Osteoblast (primary cell): ENCODE data around the gene KCNA1. TPM values are rescaled to one million over a fixed set of nuclear protein-coding genes. Genes with fewer than 3 reads are reported as not detected.

ENCODE experiments used
- DNase-seq: peaks from one replicate; pipeline ENCODE4 v3.0.0; 2011; ENCODE audit warnings: low spot score, mixed read lengths; ENCODE audit not compliant: insufficient read length; ENCODE audit errors: missing footprints
- H2AFZ ChIP-seq: 2 replicates; pipeline ENCODE4 v1.6.0; 2011; ENCODE audit warnings: mild to moderate bottlenecking, low read length
- H3K27ac ChIP-seq: 2 replicates; pipeline ENCODE4 v1.5.1; 2011; ENCODE audit warnings: mild to moderate bottlenecking, low read depth, low read length, moderate library complexity
- H3K27me3 ChIP-seq: 2 replicates; pipeline ENCODE4 v1.6.0; 2012; ENCODE audit warnings: mild to moderate bottlenecking, control low read depth, inconsistent platforms, low read length, moderate library complexity; ENCODE audit not compliant: insufficient read depth
- H3K36me3 ChIP-seq: 2 replicates; pipeline ENCODE4 v1.5.1; 2011; ENCODE audit warnings: mild to moderate bottlenecking, low read length, control low read depth, moderate library complexity; ENCODE audit not compliant: insufficient read depth
- H3K4me1 ChIP-seq: 2 replicates; pipeline ENCODE4 v1.5.1; 2011; ENCODE audit warnings: mild to moderate bottlenecking, low read length, control low read depth, moderate library complexity; ENCODE audit not compliant: insufficient read depth
- H3K4me2 ChIP-seq: 2 replicates; pipeline ENCODE4 v1.6.0; 2011; ENCODE audit warnings: mild to moderate bottlenecking, low read length; ENCODE audit not compliant: insufficient read depth
- H3K4me3 ChIP-seq: fragments of 200-600 bp; sonication (generic); 3 replicates; pipeline ENCODE4 v1.5.1; 2012; ENCODE audit warnings: mild to moderate bottlenecking, low read length, inconsistent platforms; ENCODE audit not compliant: insufficient read depth
- H3K79me2 ChIP-seq: 2 replicates; pipeline ENCODE4 v1.6.0; 2012; ENCODE audit warnings: mild to moderate bottlenecking, low read length, control low read depth, inconsistent platforms; ENCODE audit not compliant: insufficient read depth
- H3K9me3 ChIP-seq: 2 replicates; pipeline ENCODE4 v1.5.1; 2011; ENCODE audit warnings: low read depth, low read length, control low read depth
- H4K20me1 ChIP-seq: 2 replicates; pipeline ENCODE4 v1.6.0; 2012; ENCODE audit warnings: mild to moderate bottlenecking, low read length, control low read depth; ENCODE audit not compliant: insufficient read depth
- total RNA-seq: library from RNA; depleted of rRNA; stranded (reverse); fragments of >200 nt; gene quantifications from 2 replicates; pipeline ENCODE4 v1.2.3, GENCODE V29; 2012
- TF ChIP-seq, protein P1 (sequence below): IDR thresholded peaks from 2 replicates; pipeline ENCODE4 v1.5.1; 2011; ENCODE audit warnings: mild to moderate bottlenecking, low read depth, low read length, moderate library complexity; ENCODE audit errors: extremely low read depth

The KCNA1 gene
- total RNA-seq, 1 donor, result under 0.01 TPM

DNA sequence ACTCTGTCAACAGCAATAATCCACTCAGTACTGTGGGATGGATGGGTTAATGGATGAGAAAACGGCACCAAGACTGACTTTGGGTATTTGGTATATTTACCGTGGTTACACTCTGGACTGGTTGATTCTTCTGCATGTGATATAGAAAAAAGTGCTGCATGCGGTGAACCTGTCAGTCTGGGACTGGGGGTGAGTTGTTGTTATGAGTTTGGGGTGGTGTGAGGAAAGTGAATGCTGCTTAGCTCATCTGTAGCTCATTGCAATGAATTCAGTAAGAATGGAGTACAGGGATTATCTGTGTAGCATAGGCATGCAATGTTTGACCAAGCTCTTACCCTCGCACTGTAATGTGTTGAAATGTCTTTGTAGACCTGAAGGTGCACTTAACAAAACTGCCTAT is 6.0 kb downstream of the KCNA1 start:
- Histone ChIP-seq H3K27ac (no peak overlapping the region), H3K79me2 (no peaks in the 10 kb centered on the region), H3K4me1 (no peaks in the 10 kb centered on the region), H4K20me1 (no peaks in the 10 kb centered on the region), H3K4me3 (no peak overlapping the region), H3K9me3 (no peaks in the 10 kb centered on the region), H3K27me3 (peaks cover 13% of the 10 kb centered on the region), H2AFZ (no peak overlapping the region), H3K4me2 (no peak overlapping the region), H3K36me3 (no peaks in the 10 kb centered on the region)
- DNase-seq, result peak; percentile 54
- TF ChIP-seq, protein P1, sequence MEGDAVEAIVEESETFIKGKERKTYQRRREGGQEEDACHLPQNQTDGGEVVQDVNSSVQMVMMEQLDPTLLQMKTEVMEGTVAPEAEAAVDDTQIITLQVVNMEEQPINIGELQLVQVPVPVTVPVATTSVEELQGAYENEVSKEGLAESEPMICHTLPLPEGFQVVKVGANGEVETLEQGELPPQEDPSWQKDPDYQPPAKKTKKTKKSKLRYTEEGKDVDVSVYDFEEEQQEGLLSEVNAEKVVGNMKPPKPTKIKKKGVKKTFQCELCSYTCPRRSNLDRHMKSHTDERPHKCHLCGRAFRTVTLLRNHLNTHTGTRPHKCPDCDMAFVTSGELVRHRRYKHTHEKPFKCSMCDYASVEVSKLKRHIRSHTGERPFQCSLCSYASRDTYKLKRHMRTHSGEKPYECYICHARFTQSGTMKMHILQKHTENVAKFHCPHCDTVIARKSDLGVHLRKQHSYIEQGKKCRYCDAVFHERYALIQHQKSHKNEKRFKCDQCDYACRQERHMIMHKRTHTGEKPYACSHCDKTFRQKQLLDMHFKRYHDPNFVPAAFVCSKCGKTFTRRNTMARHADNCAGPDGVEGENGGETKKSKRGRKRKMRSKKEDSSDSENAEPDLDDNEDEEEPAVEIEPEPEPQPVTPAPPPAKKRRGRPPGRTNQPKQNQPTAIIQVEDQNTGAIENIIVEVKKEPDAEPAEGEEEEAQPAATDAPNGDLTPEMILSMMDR, result no peak

DNA sequence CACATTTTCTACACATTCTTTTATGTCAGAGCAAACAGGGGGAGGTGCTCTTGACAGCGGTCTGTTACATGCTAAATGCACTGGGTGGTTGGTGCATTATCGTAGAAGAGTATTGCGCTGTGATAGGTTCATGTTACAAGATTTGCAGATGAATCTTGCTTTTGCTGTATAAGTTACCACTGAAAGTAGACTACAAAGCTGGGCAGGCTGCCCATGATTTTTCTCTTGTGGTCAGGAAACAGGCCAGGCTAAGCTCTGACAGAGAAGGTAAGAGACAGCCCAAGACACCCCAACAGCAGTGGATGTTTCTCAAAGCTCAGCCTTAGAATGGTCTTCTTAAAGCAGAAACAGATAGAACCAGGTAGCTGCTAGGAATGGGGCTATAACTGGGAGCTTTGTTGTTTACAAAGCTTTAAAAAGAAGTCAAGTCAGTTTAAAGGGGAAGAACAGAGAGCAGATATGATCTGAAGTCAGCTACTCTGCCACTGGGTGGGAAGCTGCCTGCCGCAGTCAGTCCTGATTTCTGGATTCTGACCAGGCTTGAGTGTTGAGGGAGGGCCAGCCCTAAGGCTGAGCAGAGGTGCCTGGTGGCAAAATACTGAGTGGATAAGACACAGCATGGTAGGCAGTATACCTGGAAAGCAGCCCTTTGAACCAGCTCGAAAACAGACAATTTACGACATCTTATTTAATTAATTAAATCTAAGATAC is 9.4 kb downstream of the KCNA1 start:
- TF ChIP-seq, protein P1, result no peak
- no peaks in the 10 kb centered on the region for H3K36me3 ChIP-seq
- no peaks in the 10 kb centered on the region for H3K9me3 ChIP-seq
- H3K4me1 ChIP-seq, result no peaks in the 10 kb centered on the region
- H3K79me2 ChIP-seq, result no peaks in the 10 kb centered on the region
- no peak overlapping the region for H3K4me3 ChIP-seq
- H4K20me1 ChIP-seq, result no peaks in the 10 kb centered on the region
- DNase-seq, result no peak
- no peak overlapping the region for H3K27ac ChIP-seq
- H3K4me2 ChIP-seq, result no peak overlapping the region
- H2AFZ ChIP-seq, result no peak overlapping the region
- no peaks in the 10 kb centered on the region for H3K27me3 ChIP-seq

DNA sequence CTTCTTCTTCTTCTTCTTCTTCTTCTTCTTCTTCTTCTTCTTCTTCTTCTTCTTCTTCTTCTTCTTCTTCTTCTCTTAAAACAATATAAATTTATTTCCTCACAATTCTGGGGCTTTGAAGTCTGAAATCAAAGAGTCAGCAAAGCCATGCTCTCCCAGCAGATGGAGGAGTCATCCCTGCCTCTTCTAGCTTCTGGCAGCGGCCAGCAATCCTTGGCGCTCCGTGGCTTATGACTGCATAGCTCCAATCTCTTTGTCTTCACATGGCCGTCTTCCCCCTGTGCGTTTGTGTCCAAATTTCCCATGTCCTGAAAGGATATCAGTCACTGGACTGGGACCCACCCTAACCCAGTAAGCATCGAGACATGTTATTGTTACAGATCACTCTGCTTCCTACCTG is 22.9 kb downstream of the KCNA1 start:
- Histone ChIP-seq H3K36me3 (no peaks in the 10 kb centered on the region), H2AFZ (no peak overlapping the region), H3K4me2 (no peak overlapping the region), H3K4me1 (no peaks in the 10 kb centered on the region), H3K4me3 (no peak overlapping the region), H4K20me1 (no peaks in the 10 kb centered on the region), H3K27ac (no peak overlapping the region), H3K27me3 (no peaks in the 10 kb centered on the region), H3K9me3 (no peaks in the 10 kb centered on the region), H3K79me2 (no peaks in the 10 kb centered on the region)
- no peak for DNase-seq
- TF ChIP-seq, protein P1, result no peak

DNA sequence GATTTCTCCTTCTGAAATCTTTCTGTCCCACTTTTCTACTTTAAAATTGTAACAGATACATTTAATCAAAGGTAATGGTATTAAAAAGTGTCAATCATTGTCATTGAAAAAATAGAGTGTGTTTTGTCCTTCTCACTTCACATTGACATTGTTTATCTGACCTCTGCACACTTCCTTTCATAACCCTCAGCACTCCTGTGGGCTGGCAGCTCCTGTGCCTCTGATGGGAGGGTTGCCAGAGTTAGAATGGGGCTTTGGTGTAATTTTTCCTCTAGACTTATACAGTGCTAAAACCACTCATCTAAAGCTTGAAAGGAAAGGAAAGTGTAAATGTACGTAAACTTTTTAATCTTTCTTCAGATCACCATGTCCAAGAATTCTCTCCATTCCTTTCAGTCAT is 23.7 kb downstream of the KCNA1 start:
- Histone ChIP-seq H2AFZ (no peak overlapping the region), H3K9me3 (no peaks in the 10 kb centered on the region), H3K27me3 (no peaks in the 10 kb centered on the region), H4K20me1 (no peaks in the 10 kb centered on the region), H3K4me2 (no peak overlapping the region), H3K36me3 (no peaks in the 10 kb centered on the region), H3K79me2 (no peaks in the 10 kb centered on the region), H3K27ac (no peak overlapping the region), H3K4me3 (no peak overlapping the region), H3K4me1 (no peaks in the 10 kb centered on the region)
- DNase-seq, result no peak
- TF ChIP-seq, protein P1, result no peak
